Endodermal cell (in vitro differentiated cells): Measurements from ENCODE around the gene URM1. TPM values are rescaled to one million over a fixed set of nuclear protein-coding genes. Genes with fewer than 3 reads are reported as not detected.

Experiments
- DNase-seq: peaks from one replicate; pipeline ENCODE4 v3.0.0-alpha.2; 2017
- H3K27ac ChIP-seq: 2 replicates; pipeline ENCODE4 v1.5.1; 2013; ENCODE audit warnings: mild to moderate bottlenecking, low read depth, low read length, moderate library complexity
- H3K27me3 ChIP-seq: 2 replicates; pipeline ENCODE4 v1.6.1; 2013; ENCODE audit warnings: mild to moderate bottlenecking, low read length, moderate library complexity; ENCODE audit not compliant: insufficient read depth, control insufficient read depth, poor library complexity, severe bottlenecking
- H3K36me3 ChIP-seq: 2 replicates; pipeline ENCODE4 v1.7.0; 2013; ENCODE audit warnings: mild to moderate bottlenecking, low read length, moderate library complexity; ENCODE audit not compliant: control insufficient read depth, insufficient read depth
- H3K4me1 ChIP-seq: one replicate; pipeline ENCODE4 v1.7.0; 2013; ENCODE audit warnings: low read length; ENCODE audit not compliant: control insufficient read depth, insufficient read depth
- H3K4me3 ChIP-seq: 2 replicates; pipeline ENCODE4 v1.5.1; 2013; ENCODE audit warnings: mild to moderate bottlenecking, low read length, moderate library complexity
- H3K9ac ChIP-seq: 2 replicates; pipeline ENCODE4 v1.6.1; 2013; ENCODE audit warnings: mild to moderate bottlenecking, low read length, moderate library complexity; ENCODE audit not compliant: poor library complexity, severe bottlenecking; ENCODE audit errors: extremely low read depth
- H3K9me3 ChIP-seq: 2 replicates; pipeline ENCODE4 v1.6.1; 2013; ENCODE audit warnings: mild to moderate bottlenecking, low read length, moderate library complexity; ENCODE audit not compliant: control insufficient read depth
- H3K27ac Mint-ChIP-seq: 2 replicates; pipeline ENCODE4 v1.8.0; 2020; ENCODE audit warnings: mixed read lengths
- H3K27me3 Mint-ChIP-seq: 2 replicates; pipeline ENCODE4 v1.8.0; 2021; ENCODE audit warnings: mild to moderate bottlenecking, mixed read lengths; ENCODE audit not compliant: insufficient read depth
- H3K36me3 Mint-ChIP-seq: 2 replicates; pipeline ENCODE4 v1.8.0; 2020; ENCODE audit warnings: low read depth, mixed read lengths
- H3K4me1 Mint-ChIP-seq: 2 replicates; pipeline ENCODE4 v1.8.0; 2020; ENCODE audit warnings: mixed read lengths
- H3K4me3 Mint-ChIP-seq: 2 replicates; pipeline ENCODE4 v1.8.0; 2020; ENCODE audit warnings: mild to moderate bottlenecking, moderate library complexity, mixed read lengths
- H3K9me3 Mint-ChIP-seq: 2 replicates; pipeline ENCODE4 v1.8.0; 2020; ENCODE audit warnings: mild to moderate bottlenecking, mixed read lengths
- WGBS, 2 experiments: methylation state at CpG; one replicate each; pipeline versions ENCODE4 v1.1.5 to v1.1.7; 2013; ENCODE audit warnings: missing lambda C conversion rate in 2 of 2, mixed read lengths in 1 of 2; ENCODE audit not compliant: insufficient coverage in 1 of 2, insufficient read length in 1 of 2; 5-methylcytosine and 5-hydroxymethylcytosine counted together
- total RNA-seq, 2 donors: library from RNA; stranded (reverse); fragmentation: NEBNext Ultra II Directional in 1 of 2; extraction: Animal tissue kit (Norgen Biotek cat#: 25700) in 1 of 2; gene quantifications; 2 replicates in 1 of 2; 3 replicates in 1 of 2; pipeline ENCODE4 v1.2.1, GENCODE V29; 2021
- TF ChIP-seq, protein P1 (sequence below): fragments of 200-600 bp; sonication (generic); conservative IDR thresholded peaks from 2 replicates; pipeline ENCODE4 v1.5.0; 2021; ENCODE audit warnings: antibody characterized with exemption, mild to moderate bottlenecking

URM1 gene
- total RNA-seq, 2 donors from 2014 or later, result 51.5 to 60.4 TPM

DNA sequence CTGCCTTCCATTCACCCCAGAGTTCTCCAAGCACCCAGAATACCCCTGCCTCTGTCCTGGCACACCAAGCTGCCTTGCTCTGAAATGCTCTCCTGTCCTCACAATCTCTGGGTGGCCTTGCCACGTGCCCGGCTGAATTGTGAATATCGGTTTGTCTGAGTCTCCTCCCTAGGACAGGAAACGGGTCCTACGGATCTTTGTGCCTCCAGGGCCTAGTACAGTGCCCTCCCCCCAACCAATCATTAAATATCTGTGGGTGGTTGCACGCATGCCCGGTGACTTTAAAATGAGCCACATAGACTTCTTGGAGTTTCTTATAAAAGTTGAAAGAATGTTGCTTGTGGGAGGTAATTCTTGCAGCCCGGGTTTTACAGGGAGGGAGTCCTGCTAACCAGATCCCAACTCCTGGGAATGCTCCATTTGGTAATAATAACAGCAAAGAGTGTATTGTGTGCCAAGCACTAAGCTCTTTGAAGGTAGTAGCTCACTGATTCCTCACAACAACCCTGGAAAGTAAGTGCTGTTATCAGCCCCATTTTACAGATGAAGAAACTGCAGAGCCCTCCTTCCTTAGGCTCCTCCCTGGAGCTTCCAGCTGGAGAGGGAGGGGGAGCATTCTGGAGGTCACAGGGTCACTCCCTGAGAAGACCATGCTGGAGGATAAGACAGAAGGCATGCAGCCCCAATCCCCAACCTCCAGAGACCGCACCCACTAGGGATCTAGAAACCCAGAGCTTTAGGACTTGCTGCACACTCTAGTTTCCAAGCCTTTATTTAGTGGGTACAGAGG, 23.4 kb downstream of the URM1 start:
- Mint-ChIP-seq H3K4me3 (no peak overlapping the region), H3K27ac (no peak overlapping the region), H3K4me1 (peaks cover 22% of the 10 kb centered on the region), H3K9me3 (no peaks in the 10 kb centered on the region), H3K36me3 (peaks cover 16% of the 10 kb centered on the region), H3K27me3 (peaks cover 96% of the 10 kb centered on the region)
- H3K9me3 ChIP-seq, result no peaks in the 10 kb centered on the region
- peak; percentile 46 for DNase-seq
- TF ChIP-seq, protein P1, sequence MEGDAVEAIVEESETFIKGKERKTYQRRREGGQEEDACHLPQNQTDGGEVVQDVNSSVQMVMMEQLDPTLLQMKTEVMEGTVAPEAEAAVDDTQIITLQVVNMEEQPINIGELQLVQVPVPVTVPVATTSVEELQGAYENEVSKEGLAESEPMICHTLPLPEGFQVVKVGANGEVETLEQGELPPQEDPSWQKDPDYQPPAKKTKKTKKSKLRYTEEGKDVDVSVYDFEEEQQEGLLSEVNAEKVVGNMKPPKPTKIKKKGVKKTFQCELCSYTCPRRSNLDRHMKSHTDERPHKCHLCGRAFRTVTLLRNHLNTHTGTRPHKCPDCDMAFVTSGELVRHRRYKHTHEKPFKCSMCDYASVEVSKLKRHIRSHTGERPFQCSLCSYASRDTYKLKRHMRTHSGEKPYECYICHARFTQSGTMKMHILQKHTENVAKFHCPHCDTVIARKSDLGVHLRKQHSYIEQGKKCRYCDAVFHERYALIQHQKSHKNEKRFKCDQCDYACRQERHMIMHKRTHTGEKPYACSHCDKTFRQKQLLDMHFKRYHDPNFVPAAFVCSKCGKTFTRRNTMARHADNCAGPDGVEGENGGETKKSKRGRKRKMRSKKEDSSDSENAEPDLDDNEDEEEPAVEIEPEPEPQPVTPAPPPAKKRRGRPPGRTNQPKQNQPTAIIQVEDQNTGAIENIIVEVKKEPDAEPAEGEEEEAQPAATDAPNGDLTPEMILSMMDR, result no peak
- H3K27me3 ChIP-seq, result peaks cover 98% of the 10 kb centered on the region
- peaks cover 9% of the 10 kb centered on the region for H3K36me3 ChIP-seq
- no peak overlapping the region for H3K9ac ChIP-seq
- H3K27ac ChIP-seq, result peak overlapping the region; percentile 96
- WGBS, 2 experiments, result 34 to 42% methylated on average over 3 to 9 of the region's 9 CpGs
- H3K4me1 ChIP-seq, result no peaks in the 10 kb centered on the region
- no peak overlapping the region for H3K4me3 ChIP-seq

- H3K9me3 Mint-ChIP-seq, result no peaks in the 10 kb centered on the region
- peaks cover 19% of the 10 kb centered on the region for H3K4me1 Mint-ChIP-seq
- WGBS, 2 experiments, result 12 to 14% methylated on average over 11 to 19 of the region's 19 CpGs
Observed at GRCh38 chr9:128396970-128397613, 25.9 kb downstream of the URM1 start.

DNA sequence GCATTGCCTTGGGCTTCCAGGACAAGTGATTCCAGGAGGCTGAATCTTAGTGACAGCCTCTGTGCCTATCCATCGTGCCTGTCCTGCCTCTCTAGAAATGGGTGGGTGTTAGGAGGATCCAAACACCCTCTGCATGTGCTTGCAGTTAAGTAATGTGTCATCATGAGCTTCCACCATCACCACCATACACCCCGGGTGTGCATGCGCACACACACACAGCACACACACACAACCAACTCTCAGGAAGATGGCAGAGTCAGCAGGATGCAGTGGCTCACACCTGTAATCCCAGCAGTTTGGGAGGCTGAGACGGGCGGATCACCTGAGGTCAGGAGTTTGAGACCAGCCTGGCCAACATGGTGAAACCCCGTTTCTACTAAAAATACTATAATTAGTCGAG, 26.7 kb downstream of the URM1 start:
- 68 to 74% methylated on average over 5 to 7 of the region's 7 CpGs for WGBS, 2 experiments
- no peak for DNase-seq
- H3K4me3 ChIP-seq, result no peak overlapping the region
- no peak overlapping the region for H3K9ac ChIP-seq
- no peaks in the 10 kb centered on the region for H3K9me3 ChIP-seq
- no peak overlapping the region for H3K27ac ChIP-seq
- no peak overlapping the region for H3K4me3 Mint-ChIP-seq
- peaks cover 95% of the 10 kb centered on the region for H3K27me3 Mint-ChIP-seq
- no peaks in the 10 kb centered on the region for H3K4me1 ChIP-seq
- TF ChIP-seq, protein P1, result no peak
- peaks cover 85% of the 10 kb centered on the region for H3K27me3 ChIP-seq
- no peaks in the 10 kb centered on the region for H3K36me3 Mint-ChIP-seq
- H3K27ac Mint-ChIP-seq, result no peak overlapping the region
- H3K9me3 Mint-ChIP-seq, result no peaks in the 10 kb centered on the region
- no peaks in the 10 kb centered on the region for H3K36me3 ChIP-seq
- H3K4me1 Mint-ChIP-seq, result peaks cover 18% of the 10 kb centered on the region

More at GRCh38 chr9:128396970-128397613, 25.9 kb downstream of the URM1 start:
- Histone ChIP-seq H3K9me3 (no peaks in the 10 kb centered on the region), H3K9ac (no peak overlapping the region), H3K27me3 (peaks cover 92% of the 10 kb centered on the region), H3K4me1 (no peaks in the 10 kb centered on the region), H3K36me3 (no peaks in the 10 kb centered on the region), H3K4me3 (no peak overlapping the region), H3K27ac (no peak overlapping the region)
- peak; percentile 79 for DNase-seq
- no peaks in the 10 kb centered on the region for H3K36me3 Mint-ChIP-seq
- H3K27me3 Mint-ChIP-seq, result peaks cover 95% of the 10 kb centered on the region
- H3K4me3 Mint-ChIP-seq, result no peak overlapping the region
- TF ChIP-seq, protein P1, result no peak
- no peak overlapping the region for H3K27ac Mint-ChIP-seq
